Kidney epithelial cell (primary cell): Measurements from ENCODE around the gene STK10. TPM values are rescaled to one million over a fixed set of nuclear protein-coding genes. Genes with fewer than 3 reads are reported as not detected.

ENCODE experiments used
- DNase-seq: peaks from one replicate; pipeline ENCODE4 v3.0.0-alpha.2; 2010; ENCODE audit warnings: low read depth
- H3K27me3 ChIP-seq: 2 replicates; pipeline ENCODE4 v1.6.0; 2011; ENCODE audit warnings: low read length; ENCODE audit not compliant: control insufficient read depth, insufficient read depth
- H3K36me3 ChIP-seq: 2 replicates; pipeline ENCODE4 v1.5.1; 2011; ENCODE audit warnings: low read length; ENCODE audit not compliant: control insufficient read depth, insufficient read depth
- H3K4me3 ChIP-seq: 2 replicates; pipeline ENCODE4 v1.5.1; 2011; ENCODE audit warnings: low read depth, mild to moderate bottlenecking, control low read depth, low read length
- total RNA-seq: library from RNA; depleted of rRNA; stranded (reverse); fragments of >200 nt; gene quantifications from 2 replicates; pipeline ENCODE4 v1.2.3, GENCODE V29; 2015
- TF ChIP-seq, protein P1 (sequence below): IDR thresholded peaks from 2 replicates; pipeline ENCODE4 v1.5.1; 2011; ENCODE audit warnings: mild to moderate bottlenecking, moderate library complexity, low read length, control low read depth, inconsistent platforms; ENCODE audit not compliant: insufficient read depth, poor library complexity, severe bottlenecking

The STK10 gene
- total RNA-seq, 1 donor from 2014 or later = 24.7 TPM

DNA sequence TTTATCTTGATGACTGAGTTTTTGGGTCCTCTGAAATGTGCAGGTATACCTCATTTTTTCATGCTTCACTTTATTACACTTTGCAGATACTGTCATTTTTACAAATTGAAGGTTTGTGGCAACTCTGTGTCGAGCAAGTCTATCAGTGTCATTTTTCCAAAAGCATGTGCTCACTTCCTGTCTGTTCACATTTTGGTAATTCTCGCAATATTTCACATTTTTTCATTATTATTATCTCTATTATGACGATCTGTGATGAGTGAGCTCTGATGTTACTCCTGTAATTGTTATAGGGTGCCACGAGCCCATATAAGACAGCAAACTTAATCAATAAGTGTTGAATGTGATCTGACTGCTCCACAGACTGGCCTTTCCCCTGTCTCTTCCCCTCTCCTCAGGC is 108.1 kb downstream of the STK10 start:
- Histone ChIP-seq H3K36me3 (no peaks in the 10 kb centered on the region), H3K27me3 (no peaks in the 10 kb centered on the region), H3K4me3 (no peak overlapping the region)
- DNase-seq = no peak
- TF ChIP-seq, protein P1, sequence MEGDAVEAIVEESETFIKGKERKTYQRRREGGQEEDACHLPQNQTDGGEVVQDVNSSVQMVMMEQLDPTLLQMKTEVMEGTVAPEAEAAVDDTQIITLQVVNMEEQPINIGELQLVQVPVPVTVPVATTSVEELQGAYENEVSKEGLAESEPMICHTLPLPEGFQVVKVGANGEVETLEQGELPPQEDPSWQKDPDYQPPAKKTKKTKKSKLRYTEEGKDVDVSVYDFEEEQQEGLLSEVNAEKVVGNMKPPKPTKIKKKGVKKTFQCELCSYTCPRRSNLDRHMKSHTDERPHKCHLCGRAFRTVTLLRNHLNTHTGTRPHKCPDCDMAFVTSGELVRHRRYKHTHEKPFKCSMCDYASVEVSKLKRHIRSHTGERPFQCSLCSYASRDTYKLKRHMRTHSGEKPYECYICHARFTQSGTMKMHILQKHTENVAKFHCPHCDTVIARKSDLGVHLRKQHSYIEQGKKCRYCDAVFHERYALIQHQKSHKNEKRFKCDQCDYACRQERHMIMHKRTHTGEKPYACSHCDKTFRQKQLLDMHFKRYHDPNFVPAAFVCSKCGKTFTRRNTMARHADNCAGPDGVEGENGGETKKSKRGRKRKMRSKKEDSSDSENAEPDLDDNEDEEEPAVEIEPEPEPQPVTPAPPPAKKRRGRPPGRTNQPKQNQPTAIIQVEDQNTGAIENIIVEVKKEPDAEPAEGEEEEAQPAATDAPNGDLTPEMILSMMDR = no peak

DNA sequence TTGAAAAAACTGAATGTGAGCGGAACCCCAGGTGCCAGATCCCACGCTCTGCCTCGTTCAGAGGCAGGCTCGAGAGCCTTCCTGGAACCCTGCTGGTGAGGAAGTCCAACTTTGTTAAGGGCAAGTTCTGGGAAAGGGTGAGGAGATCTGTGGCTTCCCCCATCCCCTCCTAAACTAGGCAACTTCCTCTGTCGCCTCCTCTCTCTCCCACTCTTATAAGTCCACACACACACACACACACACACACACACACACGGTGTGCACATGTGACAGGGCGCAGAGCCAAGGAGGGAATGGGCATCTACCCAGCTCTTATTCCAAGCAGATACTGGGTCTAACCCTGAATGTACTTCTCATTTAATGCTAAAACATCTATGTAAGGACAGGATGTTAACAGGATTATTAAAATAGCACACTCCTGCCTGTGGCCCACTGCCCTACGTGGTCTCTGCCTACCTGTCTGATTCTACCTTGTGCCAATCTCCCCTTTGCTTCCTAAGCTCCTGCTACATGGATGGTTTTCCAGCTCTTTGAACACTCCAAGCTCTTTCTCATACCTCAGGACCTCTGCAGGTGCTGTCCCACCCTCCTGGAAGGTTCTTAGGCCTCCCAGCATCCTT is 109.2 kb downstream of the STK10 start:
- no peak for DNase-seq
- TF ChIP-seq, protein P1 = no peak
- Histone ChIP-seq H3K4me3 (no peak overlapping the region), H3K36me3 (no peaks in the 10 kb centered on the region), H3K27me3 (no peaks in the 10 kb centered on the region)

DNA sequence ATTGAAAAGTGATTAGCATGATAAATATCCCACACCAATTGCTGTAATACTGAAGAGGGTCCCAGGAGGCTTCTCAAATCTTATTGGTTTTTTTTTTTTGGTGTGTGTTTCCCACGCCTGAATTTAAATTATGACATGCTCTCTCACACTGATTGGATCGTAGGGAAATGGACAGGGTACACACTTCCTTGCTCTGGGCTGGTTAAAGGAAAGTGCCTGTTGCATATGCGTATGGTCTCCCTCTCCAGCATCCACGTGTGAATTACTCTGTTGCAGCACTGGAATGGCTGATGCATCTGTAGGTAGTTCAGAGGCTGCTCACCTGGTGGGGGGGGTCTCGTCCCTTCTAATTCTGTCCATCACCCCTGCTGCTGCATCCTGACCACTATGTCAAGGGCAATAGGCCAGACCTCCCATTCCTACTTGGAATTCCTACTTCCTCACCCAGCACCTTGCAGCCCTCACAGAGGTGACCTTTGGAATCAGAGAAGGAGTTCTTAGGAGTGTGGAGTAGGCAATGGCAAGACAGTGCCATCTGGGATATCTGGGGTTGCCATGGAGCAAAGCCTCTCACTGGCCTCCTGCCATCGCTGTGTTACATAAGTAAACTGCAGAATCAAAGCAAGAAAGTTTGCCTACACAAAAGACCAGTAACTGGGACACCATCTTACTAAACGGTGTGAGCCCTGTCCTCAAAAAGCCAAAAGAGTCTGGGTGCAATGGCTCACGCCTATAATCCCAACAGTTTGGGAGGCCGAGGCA is 110.2 kb downstream of the STK10 start:
- DNase-seq = no peak
- Histone ChIP-seq H3K27me3 (no peaks in the 10 kb centered on the region), H3K4me3 (no peak overlapping the region), H3K36me3 (no peaks in the 10 kb centered on the region)
- TF ChIP-seq, protein P1 = no peak

DNA sequence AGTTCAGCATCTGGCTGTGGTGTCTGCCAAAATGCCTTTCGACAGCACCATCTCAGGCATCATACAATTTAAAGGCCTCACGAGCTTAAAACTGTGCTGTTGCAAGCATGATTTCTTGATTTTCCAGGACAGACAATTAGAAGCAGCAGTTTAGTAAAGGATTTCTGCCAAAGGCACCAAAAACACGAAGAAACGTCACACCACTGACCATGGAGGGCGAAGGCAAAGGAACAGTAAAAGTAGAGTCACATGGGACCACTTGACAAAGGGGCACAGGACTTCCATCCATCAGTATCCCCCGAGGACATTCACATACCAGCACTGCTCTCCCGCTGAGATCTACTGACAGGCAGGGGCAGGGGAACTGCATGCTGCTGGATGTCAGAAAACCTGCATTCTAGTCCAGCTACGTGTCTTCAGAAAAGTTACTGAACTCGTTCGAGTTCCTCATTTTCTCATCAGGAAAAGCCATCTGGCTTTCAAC is 111.2 kb downstream of the STK10 start:
- no peak for DNase-seq
- Histone ChIP-seq H3K36me3 (no peaks in the 10 kb centered on the region), H3K4me3 (no peak overlapping the region), H3K27me3 (no peaks in the 10 kb centered on the region)
- TF ChIP-seq, protein P1 = no peak

DNA sequence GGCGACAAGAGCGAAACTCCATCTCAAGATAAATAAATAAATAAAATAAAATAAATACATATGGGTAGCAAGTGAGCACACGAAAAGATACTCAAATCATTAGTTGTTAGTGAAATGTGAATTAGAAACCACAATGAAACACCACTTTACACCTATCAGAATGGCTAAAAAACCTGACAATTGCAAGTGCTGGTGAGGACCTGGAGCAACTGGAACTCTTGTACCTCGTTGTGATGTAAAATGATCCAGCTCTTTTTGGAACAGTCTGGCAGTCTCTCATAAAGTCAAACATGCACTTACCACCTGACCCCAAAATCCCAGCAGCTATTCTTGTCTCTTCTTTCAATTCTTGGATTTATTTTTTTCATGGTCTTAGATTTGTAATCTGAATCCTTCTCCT is 112.4 kb downstream of the STK10 start:
- Histone ChIP-seq H3K4me3 (no peak overlapping the region), H3K27me3 (no peaks in the 10 kb centered on the region), H3K36me3 (no peaks in the 10 kb centered on the region)
- TF ChIP-seq, protein P1 = no peak
- no peak for DNase-seq
